Urothelium cell line (cell line): ENCODE data around the gene RNU6-9.
"Not testable (repeated sequence)": the region's sequence is repeated elsewhere in the genome, so short reads cannot be mapped to it uniquely, and the experiment has no call there.

ENCODE experiments used
- DNase-seq: peaks from one replicate; pipeline ENCODE4 v3.0.0; 2011; ENCODE audit warnings: low spot score, mixed read lengths
- FAIRE-seq: peaks from 2 replicates; lab custom pipeline; 2011; peaks lifted over from hg19 to GRCh38; lab: Jason Lieb, UNC

Gene RNU6-9

DNA sequence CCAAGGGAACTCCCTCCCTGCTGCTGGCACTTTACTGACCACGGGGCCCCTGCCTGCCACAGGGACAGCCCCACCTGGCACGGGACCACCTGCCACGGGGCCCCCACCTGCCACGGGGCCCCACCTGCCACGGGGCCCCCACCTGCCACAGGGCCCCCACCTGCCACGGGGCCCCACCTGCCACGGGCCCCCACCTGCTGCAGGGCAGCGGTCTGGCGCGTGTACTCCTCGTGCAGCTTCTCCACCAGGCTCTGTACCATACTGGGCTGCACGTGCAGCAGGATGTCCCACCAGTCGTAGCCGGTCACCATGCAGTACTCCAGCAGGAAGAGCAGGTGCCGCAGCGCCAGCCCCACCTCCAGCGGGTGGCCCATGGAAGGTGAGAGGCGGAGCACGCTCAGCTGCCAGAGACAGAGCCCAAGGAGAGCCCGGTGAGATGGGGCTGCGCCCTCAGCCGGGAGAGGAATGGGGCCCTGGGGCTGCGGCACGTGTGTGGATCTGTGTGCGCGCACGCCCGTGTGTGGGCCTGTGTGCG lies 16.4 kb upstream of the RNU6-9 start:
- FAIRE-seq = no peak

GRCh38 chr19:877992-878660 lies 15.2 kb upstream of the RNU6-9 start:
- DNase-seq = not testable (repeated sequence)
- FAIRE-seq = peak; percentile 93

More for the DNA sequence above, 16.4 kb upstream of the RNU6-9 start:
- DNase-seq = no peak

DNA sequence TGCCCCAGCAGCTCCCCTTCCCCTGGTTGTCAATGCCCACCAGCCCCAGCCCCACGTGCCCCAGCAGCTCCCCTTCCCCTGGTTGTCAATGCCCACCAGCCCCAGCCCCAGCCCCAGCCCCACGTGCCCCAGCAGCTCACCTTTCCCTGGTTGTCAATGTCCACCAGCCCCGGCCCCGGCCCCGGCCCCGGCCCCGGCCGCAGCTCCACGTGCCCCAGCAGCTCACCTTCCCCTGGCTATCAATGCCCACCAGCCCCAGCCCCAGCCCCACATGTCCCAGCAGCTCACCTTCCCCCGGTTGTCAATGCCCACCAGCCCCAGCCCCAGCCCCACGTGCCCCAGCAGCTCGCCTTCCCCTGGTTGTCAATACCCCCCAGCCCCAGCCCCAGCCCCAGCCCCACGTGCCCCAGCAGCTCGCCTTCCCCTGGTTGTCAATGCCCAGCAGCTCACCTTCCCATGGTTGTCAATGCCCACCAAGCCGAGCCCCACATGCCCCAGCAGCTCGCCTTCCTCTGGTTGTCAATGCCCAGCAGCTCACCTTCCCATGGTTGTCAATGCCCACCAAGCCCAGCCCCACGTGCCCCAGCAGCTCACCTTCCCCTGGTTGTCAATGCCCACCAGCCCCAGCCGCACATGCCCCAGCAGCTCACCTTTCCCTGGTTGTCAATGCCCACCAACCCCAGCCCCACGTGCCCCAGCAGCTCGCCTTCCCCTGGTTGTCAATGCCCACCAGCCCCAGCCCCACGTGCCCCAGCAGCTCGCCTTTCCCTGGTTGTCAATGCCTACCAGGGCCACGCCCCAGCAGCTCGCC lies 14.3 kb upstream of the RNU6-9 start:
- FAIRE-seq = peak; percentile 97
- not testable (repeated sequence) for DNase-seq

- FAIRE-seq (no peak), DNase-seq (no peak)
These were observed 13.4 kb upstream of the RNU6-9 start for GRCh38 chr19:879711-880438.

- DNase-seq (no peak), FAIRE-seq (no peak)
These were observed 11.8 kb upstream of the RNU6-9 start for GRCh38 chr19:881385-882071.

- DNase-seq = no peak
- FAIRE-seq = no peak
These were observed 10.3 kb upstream of the RNU6-9 start for GRCh38 chr19:882871-883497.

DNA sequence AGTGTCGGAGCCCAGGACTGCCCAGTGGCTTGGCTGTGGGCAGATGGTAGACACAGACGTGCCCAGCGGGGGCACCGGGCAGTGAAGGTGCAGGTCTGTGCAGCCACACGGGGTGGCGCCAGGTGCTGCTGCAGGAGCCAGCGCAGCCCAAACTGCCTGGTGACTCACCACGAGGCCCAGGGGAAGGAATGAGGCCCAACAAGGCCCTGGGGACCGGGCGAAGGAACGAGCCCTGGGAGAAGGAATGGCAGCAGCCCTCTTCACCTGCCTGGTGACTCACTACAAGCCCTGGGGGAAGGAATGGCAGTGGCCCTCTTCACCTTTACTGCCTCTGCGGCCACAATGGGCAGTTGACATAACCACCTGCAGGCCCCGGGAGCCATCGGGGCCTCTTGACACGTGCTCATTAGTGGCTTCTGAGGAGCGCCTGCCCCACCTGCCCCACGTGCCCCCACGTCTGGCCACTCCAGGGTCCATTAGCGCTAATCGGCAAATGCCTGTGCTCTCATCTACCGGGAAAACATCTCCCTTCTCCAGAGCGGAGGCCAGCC lies 9.5 kb upstream of the RNU6-9 start:
- no peak for FAIRE-seq

DNA sequence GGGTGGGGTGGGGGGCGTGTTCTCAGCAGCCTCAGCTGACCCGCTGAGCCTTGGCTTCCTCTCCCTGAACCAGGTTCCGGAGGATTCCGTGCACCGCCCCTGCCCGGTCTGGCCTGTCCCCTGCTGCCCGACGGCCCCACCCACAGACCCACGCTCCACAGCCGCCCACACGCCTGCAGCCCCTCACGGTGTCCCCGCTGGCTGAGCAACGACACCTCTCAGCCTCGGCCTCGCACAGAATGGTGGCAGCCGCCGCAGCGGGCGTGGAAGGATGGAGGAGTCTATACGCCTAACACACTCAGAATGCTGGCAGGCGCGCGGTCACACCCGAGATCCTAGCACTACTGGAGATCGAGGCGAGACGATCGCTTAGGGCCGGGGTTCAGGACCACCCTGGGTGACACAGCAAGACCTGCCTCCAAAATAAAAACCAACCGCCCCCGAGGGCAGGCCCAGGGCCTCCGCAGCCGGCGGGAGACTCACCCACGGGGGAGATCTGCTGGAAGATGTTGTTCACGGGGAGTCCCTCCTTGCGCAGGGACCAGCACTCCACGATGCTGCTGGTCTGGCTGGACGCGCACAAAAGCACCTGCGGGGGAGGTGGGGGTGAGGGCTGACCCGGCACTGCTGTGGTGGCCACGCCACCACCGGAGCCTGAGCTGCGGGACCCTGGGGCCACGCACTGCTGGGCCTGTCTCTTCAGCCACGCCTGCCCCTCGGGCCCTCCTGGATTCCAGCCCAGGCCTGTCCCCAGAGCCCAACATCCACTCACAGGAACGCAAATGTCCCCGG lies 8.7 kb upstream of the RNU6-9 start:
- no peak for FAIRE-seq
- DNase-seq = no peak

More for the DNA sequence above, 9.5 kb upstream of the RNU6-9 start:
- peak; percentile 79 for DNase-seq

GRCh38 chr19:885536-886224 lies 7.6 kb upstream of the RNU6-9 start:
- no peak for FAIRE-seq
- DNase-seq = no peak

DNA sequence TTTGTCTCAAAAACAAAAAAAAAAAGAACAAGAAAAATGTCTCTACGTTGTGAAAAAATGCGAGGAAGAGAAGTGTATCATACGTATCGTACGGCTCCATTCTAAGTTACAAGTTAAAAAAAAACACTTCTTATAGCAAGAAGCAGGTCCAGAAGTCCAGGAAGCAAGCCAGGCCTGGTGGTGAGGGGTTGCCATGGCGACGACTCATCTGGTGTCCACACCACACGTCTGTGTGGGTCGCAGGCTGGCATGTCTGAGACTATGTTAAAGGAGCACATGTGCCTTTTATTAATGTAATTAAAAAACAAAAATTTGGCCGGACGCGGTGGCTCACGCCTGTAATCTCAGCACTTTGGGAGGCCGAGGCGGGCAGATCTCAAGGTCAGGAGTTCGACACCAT lies 6.2 kb upstream of the RNU6-9 start:
- DNase-seq = no peak
- no peak for FAIRE-seq

DNA sequence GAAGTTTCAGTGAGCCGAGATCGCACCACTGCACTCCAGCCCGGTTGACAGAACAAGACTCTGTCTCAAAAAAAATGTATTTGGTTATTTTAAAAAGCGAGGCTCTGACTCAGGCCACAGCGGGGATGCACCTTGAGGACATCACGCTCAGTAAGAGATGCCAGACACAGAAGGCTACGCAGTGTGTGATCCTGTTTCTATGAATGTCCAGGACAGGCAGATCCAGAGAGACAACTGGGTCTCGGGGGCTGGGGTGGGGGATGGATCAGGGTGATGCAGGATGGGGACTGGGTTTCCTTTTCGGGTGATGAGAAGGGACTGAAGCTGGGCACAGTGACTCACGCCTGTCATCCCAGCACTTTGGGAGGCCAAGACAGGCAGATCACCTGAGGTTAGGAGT lies 5.7 kb upstream of the RNU6-9 start:
- no peak for DNase-seq
- no peak for FAIRE-seq

DNA sequence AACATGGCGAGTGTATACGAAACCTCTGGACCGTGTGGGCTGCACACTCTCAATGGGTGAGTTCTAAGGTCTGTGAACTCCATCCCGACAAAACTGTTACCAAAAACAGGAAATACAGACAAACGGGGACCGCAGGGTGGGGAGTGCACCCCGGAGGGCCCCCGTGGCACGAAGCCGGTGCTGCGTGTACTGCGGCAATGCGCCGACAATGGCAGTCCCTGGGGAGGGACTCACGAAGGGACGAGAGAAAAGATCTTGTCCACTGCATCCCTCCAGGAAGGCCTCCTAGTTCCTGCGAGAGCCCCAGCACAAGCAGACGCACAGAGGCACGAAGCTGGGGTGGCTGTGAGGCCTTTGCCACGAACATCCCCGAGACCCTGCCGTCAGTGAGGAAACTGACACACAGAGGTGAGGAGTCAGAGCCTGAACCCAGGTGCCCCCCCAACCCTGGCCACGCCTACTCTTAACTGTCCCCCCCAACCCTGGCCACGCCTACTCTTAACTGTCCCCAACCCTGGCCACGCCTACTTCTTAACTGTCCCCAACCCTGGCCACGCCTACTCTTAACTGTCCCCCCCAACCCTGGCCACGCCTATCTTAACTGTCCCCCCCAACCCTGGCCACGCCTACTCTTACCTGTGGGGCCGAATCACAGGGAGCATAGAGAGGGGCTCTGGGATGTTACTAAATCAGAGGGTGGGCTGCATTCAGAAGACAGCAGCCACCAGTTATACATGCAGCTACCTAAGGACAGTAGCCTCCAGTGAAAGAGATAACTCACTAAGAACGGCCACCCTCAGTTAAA lies 4.5 kb upstream of the RNU6-9 start:
- DNase-seq (no peak), FAIRE-seq (no peak)

- FAIRE-seq = no peak
- no peak for DNase-seq
These were observed 3.5 kb upstream of the RNU6-9 start for GRCh38 chr19:889662-890295.

DNA sequence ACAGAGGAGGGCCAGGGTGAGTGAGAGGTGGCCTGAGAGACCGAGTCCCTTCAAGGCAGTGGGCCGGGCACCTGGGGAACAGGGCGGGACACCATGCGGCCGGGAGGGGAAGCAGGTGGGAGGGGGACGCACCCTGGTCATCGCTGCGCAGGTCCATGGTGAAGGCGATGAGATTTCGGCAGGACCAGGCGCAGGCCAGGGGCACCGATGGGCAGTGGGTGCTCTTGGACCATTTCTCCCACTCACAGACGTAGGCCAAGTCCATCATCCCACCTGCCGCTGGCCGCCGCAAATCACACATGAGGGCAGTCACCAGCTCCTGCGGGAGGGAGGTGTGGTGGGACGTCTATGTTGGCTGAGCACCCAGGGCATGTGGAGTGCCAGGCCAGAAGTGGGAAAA lies 2.5 kb upstream of the RNU6-9 start:
- no peak for FAIRE-seq
- DNase-seq = no peak

DNA sequence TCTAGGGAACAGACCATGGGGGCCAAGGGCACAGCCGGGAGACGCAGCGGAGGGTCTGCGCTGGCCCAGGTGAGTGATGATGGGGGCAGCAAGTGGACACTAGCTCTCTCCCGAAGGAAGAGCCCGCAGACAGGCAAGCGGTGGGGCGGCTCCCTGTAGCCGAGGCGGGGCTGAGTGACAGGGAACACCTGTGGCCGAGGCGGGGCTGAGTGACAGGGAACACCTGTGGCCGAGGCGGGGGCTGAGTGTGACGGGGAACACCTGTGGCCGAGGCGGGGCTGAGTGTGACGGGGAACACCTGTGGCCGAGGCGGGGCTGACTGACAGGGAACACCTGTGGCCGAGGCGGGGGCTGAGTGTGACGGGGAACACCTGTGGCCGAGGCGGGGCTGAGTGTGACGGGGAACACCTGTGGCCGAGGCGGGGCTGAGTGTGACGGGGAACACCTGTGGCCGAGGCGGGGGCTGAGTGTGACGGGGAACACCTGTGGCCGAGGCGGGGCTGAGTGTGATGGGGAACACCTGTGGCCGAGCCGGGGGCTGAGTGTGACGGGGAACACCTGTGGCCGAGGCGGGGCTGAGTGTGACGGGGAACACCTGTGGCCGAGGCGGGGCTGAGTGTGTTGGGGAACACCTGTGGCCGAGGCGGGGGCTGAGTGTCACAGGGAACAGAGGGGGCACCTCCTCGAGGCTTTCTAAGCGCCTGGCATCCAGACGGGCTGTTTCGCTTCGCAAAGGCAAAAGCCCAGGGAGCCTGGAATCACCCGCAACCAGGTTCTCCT lies 1.7 kb upstream of the RNU6-9 start:
- not testable (repeated sequence) for FAIRE-seq, DNase-seq

DNA sequence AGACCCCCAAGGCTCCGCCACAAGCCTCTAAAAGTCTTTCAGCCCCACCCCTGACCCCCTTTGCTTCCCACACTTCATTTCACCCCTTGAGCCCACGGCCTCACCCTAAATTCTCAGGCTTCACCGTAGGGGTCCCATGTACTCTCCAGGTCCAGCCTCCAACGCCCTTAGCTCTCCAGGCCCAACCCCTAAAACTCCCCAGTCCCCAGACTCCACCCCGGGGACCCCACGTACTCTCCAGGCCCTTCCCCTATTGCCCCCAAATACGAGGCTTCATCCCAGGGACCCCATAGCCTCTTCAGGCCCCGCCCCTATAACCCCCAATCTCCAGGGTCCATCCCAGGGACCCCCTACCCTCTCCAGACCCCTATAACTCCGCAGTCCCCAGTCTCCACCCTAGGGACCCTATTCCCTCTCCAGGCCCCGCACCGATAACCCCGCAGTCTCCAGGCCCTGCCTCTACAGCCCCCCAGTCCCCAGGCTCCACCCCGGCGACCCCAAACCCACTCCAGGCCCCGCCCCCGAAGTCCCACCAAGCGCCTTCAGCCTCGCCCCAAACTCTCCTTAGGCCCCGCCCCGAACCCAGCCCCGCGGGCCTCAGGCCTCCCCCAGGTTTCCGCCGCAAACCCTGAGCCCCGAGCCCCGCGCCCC lies 916 bp upstream of the RNU6-9 start:
- DNase-seq (no peak), FAIRE-seq (no peak)
